GM12878 (cell line): ENCODE results near the gene HPD. TPM values are rescaled to one million over a fixed set of nuclear protein-coding genes. Genes with fewer than 3 reads are reported as not detected.

Source experiments
- ATAC-seq: fragments of 200-7000 bp; cut with Tn5 transposase; 3 replicates; pipeline ENCODE4 v1.9.1; 2020; ENCODE audit warnings: mild to moderate bottlenecking, moderate library complexity
- BruUV-seq: library from RNA; stranded (reverse); fragments of 400-500 nt; replicated peaks from 2 replicates; lab custom pipeline; 2021; lab: Mats Ljungman, UMichigan
- CTCF ChIA-PET: fragments of 300-600 bp; sonication (Branson Sonifier 250); formaldehyde crosslinking; extraction: SDS; loops from one replicate; lab custom pipeline; 2021; ENCODE audit warnings: inconsistent platforms; lab: Yijun Ruan, JAX
- POLR2A ChIA-PET: fragments of 350-600 bp; formaldehyde crosslinking; extraction: SDS; loops from one replicate; lab custom pipeline; 2021; ENCODE audit warnings: inconsistent platforms; lab: Charles Lee
- RAD21 ChIA-PET: fragments of 300-600 bp; sonication (Branson Sonifier 250); formaldehyde crosslinking; loops from one replicate; lab custom pipeline; 2023; ENCODE audit warnings: antibody characterized with exemption; ENCODE audit not compliant: unreplicated experiment; lab: Charles Lee
- SMC1A ChIA-PET: fragments of 300-600 bp; sonication (Branson Sonifier 250); formaldehyde crosslinking; loops from one replicate; lab custom pipeline; 2023; ENCODE audit not compliant: unreplicated experiment, uncharacterized antibody; lab: Charles Lee
- DNase-seq: peaks from one replicate; pipeline ENCODE4 v3.0.0-alpha.2; 2011; ENCODE audit warnings: low read depth, low spot score
- FAIRE-seq: peaks from 3 replicates; lab custom pipeline; 2011; peaks lifted over from hg19 to GRCh38; lab: Jason Lieb, UNC
- H2AFZ ChIP-seq: 2 replicates; pipeline ENCODE4 v1.6.0; 2011; ENCODE audit warnings: low read depth, low read length, control low read depth; ENCODE audit not compliant: control insufficient read depth
- H3K27ac ChIP-seq: 2 replicates; pipeline ENCODE4 v1.5.1; 2011; ENCODE audit warnings: control low read depth; ENCODE audit not compliant: control insufficient read depth, insufficient read depth
- H3K27me3 ChIP-seq, 2 experiments: replicated peaks in 1 of 2; 2 replicates each; pipeline versions ENCODE4 v1.6.0 to v1.6.1; 2011; ENCODE audit warnings: low read length in 1 of 2; ENCODE audit not compliant: control insufficient read depth in 2 of 2, insufficient read depth in 2 of 2
- H3K36me3 ChIP-seq, 2 experiments: 2 replicates each; pipeline ENCODE4 v1.5.1; 2011; ENCODE audit warnings: low read length in 1 of 2; ENCODE audit not compliant: control insufficient read depth in 2 of 2, insufficient read depth in 2 of 2
- H3K4me1 ChIP-seq: 2 replicates; pipeline ENCODE4 v1.6.1; 2011; ENCODE audit warnings: mild to moderate bottlenecking, low read length, moderate library complexity, mixed read lengths; ENCODE audit not compliant: control insufficient read depth, insufficient read depth
- H3K4me2 ChIP-seq: 2 replicates; pipeline ENCODE4 v1.6.0; 2011; ENCODE audit warnings: control low read depth; ENCODE audit not compliant: control insufficient read depth, insufficient read depth
- H3K4me3 ChIP-seq: fragments of 200-600 bp; sonication (generic); 2 replicates; pipeline ENCODE4 v1.5.1; 2016
- H3K79me2 ChIP-seq: 2 replicates; pipeline ENCODE4 v1.6.0; 2011; ENCODE audit warnings: low read length; ENCODE audit not compliant: control insufficient read depth, insufficient read depth
- H3K9ac ChIP-seq: 2 replicates; pipeline ENCODE4 v1.8.0; 2011; ENCODE audit warnings: low read length, control low read depth, mixed read lengths; ENCODE audit not compliant: control insufficient read depth, insufficient read depth
- H3K9me3 ChIP-seq: replicated peaks from 3 replicates; pipeline ENCODE4 v1.5.1; 2011; ENCODE audit warnings: mild to moderate bottlenecking, low read length; ENCODE audit not compliant: control insufficient read depth, insufficient read depth
- H4K20me1 ChIP-seq: 2 replicates; pipeline ENCODE4 v1.6.0; 2011; ENCODE audit not compliant: control insufficient read depth, insufficient read depth
- CBFB ChIP-seq: IDR thresholded peaks from 2 replicates; pipeline ENCODE4 v1.6.1; 2016; ENCODE audit warnings: antibody characterized with exemption, low read depth
- DPF2 ChIP-seq: fragments of 450-650 bp; IDR thresholded peaks from 2 replicates; pipeline ENCODE4 v1.6.1; 2017; ENCODE audit warnings: mild to moderate bottlenecking
- ESRRA ChIP-seq: IDR thresholded peaks from 2 replicates; pipeline ENCODE4 v1.6.1; 2012; ENCODE audit warnings: mild to moderate bottlenecking, low read length, improper control_type of control experiment
- MEF2B ChIP-seq: fragments of 450-650 bp; IDR thresholded peaks from 2 replicates; pipeline ENCODE4 v1.6.1; 2018; ENCODE audit warnings: mild to moderate bottlenecking, moderate library complexity; ENCODE audit not compliant: partially characterized antibody, poor library complexity, severe bottlenecking
- MYC ChIP-seq: IDR thresholded peaks from 2 replicates; pipeline ENCODE4 v1.6.1; 2011; ENCODE audit warnings: mild to moderate bottlenecking, low read length, moderate library complexity, inconsistent platforms; ENCODE audit not compliant: insufficient read depth, insufficient replicate concordance, insufficient read length, severe bottlenecking
- RELA ChIP-seq: fragments of 450-650 bp; IDR thresholded peaks from 2 replicates; pipeline ENCODE4 v1.8.0; 2014; ENCODE audit warnings: borderline replicate concordance; ENCODE audit not compliant: partially characterized antibody
- TCF12 ChIP-seq: IDR thresholded peaks from 2 replicates; pipeline ENCODE4 v1.6.1; 2011; ENCODE audit warnings: low read depth, mild to moderate bottlenecking, low read length
- TCF3 ChIP-seq: IDR thresholded peaks from 2 replicates; pipeline ENCODE4 v1.6.1; 2012; ENCODE audit warnings: low read depth, mild to moderate bottlenecking, low read length, borderline replicate concordance; ENCODE audit not compliant: insufficient read depth
- ZBED1 ChIP-seq: IDR thresholded peaks from 2 replicates; pipeline ENCODE4 v1.6.1; 2016; ENCODE audit warnings: borderline replicate concordance
- ZNF622 ChIP-seq: fragments of 450-650 bp; IDR thresholded peaks from 2 replicates; pipeline ENCODE4 v1.6.1; 2017; ENCODE audit warnings: mild to moderate bottlenecking, inconsistent platforms
- ZZZ3 ChIP-seq: IDR thresholded peaks from 2 replicates; pipeline ENCODE4 v1.6.1; 2011; ENCODE audit warnings: low read depth; ENCODE audit not compliant: control insufficient read depth, insufficient read length
- WGBS: methylation state at CpG from one replicate; pipeline ENCODE4 v1.1.6; 2016; ENCODE audit warnings: low lambda C conversion rate; ENCODE audit not compliant: insufficient replicate concordance, insufficient coverage; ENCODE audit errors: missing lambda C conversion rate; 5-methylcytosine and 5-hydroxymethylcytosine counted together
- in situ Hi-C: fragments of 300-500 bp; cut with MboI; formaldehyde crosslinking; loops from 9 replicates; pipeline ENCODE4 v1.14.3; 2018; ENCODE audit warnings: mixed read lengths
- intact Hi-C: fragments of 100-400 bp; cut with micrococcal nuclease; formaldehyde crosslinking; loops from one replicate; pipeline ENCODE4 v1.14.2; 2022; ENCODE audit not compliant: unreplicated experiment
- polyA plus RNA-seq, 11 experiments: library from polyadenylated mRNA; depleted of rRNA in 4 of 11; unstranded in 6 of 11; stranded (reverse) in 5 of 11; fragments of >200 nt; fragmentation: Nextera tagmentation in 4 of 11; fragmentation: Illumina TruSeq in 1 of 11; extraction: Ambion mirVana in 4 of 11; extraction: Trizol in 1 of 11; gene quantifications; 1 replicate in 1 of 11; 2 replicates in 10 of 11; pipeline versions ENCODE4 v1.2.1 to v1.2.3, GENCODE V29; 2011 to 2016; ENCODE audit warnings: inconsistent platforms in 2 of 11, missing spikeins in 2 of 11, low read depth in 1 of 11
- total RNA-seq, 4 experiments: library from RNA; depleted of rRNA in 3 of 4; stranded (reverse); fragments of >200 nt in 3 of 4; fragmentation: Illumina TruSeq in 1 of 4; extraction: Trizol in 1 of 4; gene quantifications; 2 replicates each; pipeline versions ENCODE4 v1.2.1 to v1.2.3, GENCODE V29; 2013 to 2021
- TF ChIP-seq, protein P1 (sequence below): IDR thresholded peaks from 2 replicates; pipeline ENCODE4 v1.6.1; 2011; ENCODE audit warnings: mild to moderate bottlenecking, low read depth, low read length, moderate library complexity; ENCODE audit not compliant: insufficient replicate concordance
- TF ChIP-seq, protein P2 (sequence below): IDR thresholded peaks from 2 replicates; pipeline ENCODE4 v1.6.1; 2011; ENCODE audit warnings: borderline replicate concordance, low read depth, mild to moderate bottlenecking, moderate library complexity, mixed read lengths, low read length; ENCODE audit not compliant: insufficient read depth; ENCODE audit errors: extremely low read length
- TF ChIP-seq, protein P3 (sequence below): fragments of 450-650 bp; IDR thresholded peaks from 2 replicates; pipeline ENCODE4 v1.6.1; 2018; ENCODE audit warnings: mild to moderate bottlenecking, low read depth, moderate library complexity; ENCODE audit not compliant: partially characterized antibody

The HPD gene
- total and polyA plus RNA-seq, 10 of the 15 experiments (the other 5 are each of a cell fraction or from before 2014, with no cell fraction given), result 0.04 to 0.69 (median 0.28) TPM; not detected in 7

DNA sequence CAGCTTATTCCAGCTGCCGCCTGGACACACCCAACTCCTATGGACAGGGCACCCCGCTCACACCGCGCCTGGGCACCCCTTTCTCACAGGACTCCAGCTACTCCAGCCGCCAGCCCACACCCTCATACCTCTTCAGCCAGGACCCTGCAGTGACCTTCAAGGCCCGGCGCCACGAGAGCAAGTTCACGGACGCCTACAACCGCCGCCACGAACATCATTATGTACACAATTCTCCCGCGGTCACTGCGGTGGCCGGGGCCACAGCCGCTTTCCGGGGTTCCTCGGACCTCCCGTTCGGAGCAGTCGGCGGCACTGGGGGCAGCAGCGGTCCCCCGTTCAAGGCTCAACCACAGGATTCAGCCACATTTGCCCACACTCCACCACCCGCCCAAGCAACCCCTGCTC, 48.9 kb downstream of the HPD start:
- CTCF ChIA-PET, result interaction anchor here (1.6 to 13.6 kb wide), 4 partner anchors 13 to 79 kb away, joined by 3 to 565 read pairs (median 14); partner anchors contain the start of genes PSMD9 and RHOF
- H3K36me3 ChIP-seq, result peaks cover 6 to 19% of the 10 kb centered on the region in 2 experiments; a peak in 3 of 4 replicates
- no peak overlapping the region for H3K4me3 ChIP-seq
- 90% methylated on average over 17 of the region's 27 CpGs for WGBS
- intact Hi-C loops (no loop called here), in situ Hi-C loops (no loop called here)
- no peak overlapping the region for H2AFZ ChIP-seq
- H3K79me2 ChIP-seq, result peaks cover 60% of the 10 kb centered on the region
- H3K27ac ChIP-seq, result no peak overlapping the region
- SMC1A ChIA-PET, result interaction anchor here (1.3 to 12.2 kb wide), 2 partner anchors 16 to 123 kb away, joined by 3 to 226 read pairs; partner anchors contain the start of gene RHOF
- POLR2A ChIA-PET, result interaction anchor here (0.6 kb wide), 1 partner anchor 181 kb away, joined by 4 read pairs; no protein-coding TSS in a partner anchor
- no peak overlapping the region for H3K9ac ChIP-seq
- H3K9me3 ChIP-seq, result no peaks in the 10 kb centered on the region
- H3K27me3 ChIP-seq, result no peaks in the 10 kb centered on the region
- DNase-seq (no peak), FAIRE-seq (no peak), ATAC-seq (no peak)
- no peak overlapping the region for H3K4me2 ChIP-seq
- H4K20me1 ChIP-seq, result peaks cover 9% of the 10 kb centered on the region
- RAD21 ChIA-PET, result interaction anchor here (13.1 kb wide), 1 partner anchor 15 kb away, joined by 395 read pairs; the partner anchor contains the start of gene RHOF
- BruUV-seq, result no TSS peak
- H3K4me1 ChIP-seq, result peaks cover 23% of the 10 kb centered on the region
- TF ChIP-seq RELA (no peak), DPF2 (no peak), CBFB (no peak), MYC (no peak), ZNF622 (no peak), MEF2B (no peak), TCF12 (no peak), ZZZ3 (no peak), ESRRA (no peak), TCF3 (no peak), ZBED1 (no peak)
- TF ChIP-seq, protein P1, sequence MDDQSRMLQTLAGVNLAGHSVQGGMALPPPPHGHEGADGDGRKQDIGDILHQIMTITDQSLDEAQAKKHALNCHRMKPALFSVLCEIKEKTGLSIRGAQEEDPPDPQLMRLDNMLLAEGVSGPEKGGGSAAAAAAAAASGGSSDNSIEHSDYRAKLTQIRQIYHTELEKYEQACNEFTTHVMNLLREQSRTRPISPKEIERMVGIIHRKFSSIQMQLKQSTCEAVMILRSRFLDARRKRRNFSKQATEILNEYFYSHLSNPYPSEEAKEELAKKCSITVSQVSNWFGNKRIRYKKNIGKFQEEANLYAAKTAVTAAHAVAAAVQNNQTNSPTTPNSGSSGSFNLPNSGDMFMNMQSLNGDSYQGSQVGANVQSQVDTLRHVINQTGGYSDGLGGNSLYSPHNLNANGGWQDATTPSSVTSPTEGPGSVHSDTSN, result no peak
- TF ChIP-seq, protein P2, sequence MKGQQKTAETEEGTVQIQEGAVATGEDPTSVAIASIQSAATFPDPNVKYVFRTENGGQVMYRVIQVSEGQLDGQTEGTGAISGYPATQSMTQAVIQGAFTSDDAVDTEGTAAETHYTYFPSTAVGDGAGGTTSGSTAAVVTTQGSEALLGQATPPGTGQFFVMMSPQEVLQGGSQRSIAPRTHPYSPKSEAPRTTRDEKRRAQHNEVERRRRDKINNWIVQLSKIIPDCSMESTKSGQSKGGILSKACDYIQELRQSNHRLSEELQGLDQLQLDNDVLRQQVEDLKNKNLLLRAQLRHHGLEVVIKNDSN, result no peak
- TF ChIP-seq, protein P3, sequence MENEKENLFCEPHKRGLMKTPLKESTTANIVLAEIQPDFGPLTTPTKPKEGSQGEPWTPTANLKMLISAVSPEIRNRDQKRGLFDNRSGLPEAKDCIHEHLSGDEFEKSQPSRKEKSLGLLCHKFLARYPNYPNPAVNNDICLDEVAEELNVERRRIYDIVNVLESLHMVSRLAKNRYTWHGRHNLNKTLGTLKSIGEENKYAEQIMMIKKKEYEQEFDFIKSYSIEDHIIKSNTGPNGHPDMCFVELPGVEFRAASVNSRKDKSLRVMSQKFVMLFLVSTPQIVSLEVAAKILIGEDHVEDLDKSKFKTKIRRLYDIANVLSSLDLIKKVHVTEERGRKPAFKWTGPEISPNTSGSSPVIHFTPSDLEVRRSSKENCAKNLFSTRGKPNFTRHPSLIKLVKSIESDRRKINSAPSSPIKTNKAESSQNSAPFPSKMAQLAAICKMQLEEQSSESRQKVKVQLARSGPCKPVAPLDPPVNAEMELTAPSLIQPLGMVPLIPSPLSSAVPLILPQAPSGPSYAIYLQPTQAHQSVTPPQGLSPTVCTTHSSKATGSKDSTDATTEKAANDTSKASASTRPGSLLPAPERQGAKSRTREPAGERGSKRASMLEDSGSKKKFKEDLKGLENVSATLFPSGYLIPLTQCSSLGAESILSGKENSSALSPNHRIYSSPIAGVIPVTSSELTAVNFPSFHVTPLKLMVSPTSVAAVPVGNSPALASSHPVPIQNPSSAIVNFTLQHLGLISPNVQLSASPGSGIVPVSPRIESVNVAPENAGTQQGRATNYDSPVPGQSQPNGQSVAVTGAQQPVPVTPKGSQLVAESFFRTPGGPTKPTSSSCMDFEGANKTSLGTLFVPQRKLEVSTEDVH, result no peak
